ENCODE data around the gene RPL10A. TPM values are rescaled to one million over a fixed set of nuclear protein-coding genes. Genes with fewer than 3 reads are reported as not detected.

RPL10A gene
- total RNA-seq, 4 donors from 2014 or later, result 1,152 to 2,101 (median 1,461) TPM

- H3K36me3 ChIP-seq, result no peaks in the 10 kb centered on the region
- 85 to 91% methylated on average over 5 to 6 of the region's 6 CpGs for WGBS, 2 donors
- H3K27me3 ChIP-seq, result peaks cover 0 to 14% (median 0%) of the 10 kb centered on the region in 4 donors
- intact Hi-C loops (cut with DNase I), result no loop called here
- no peaks in the 10 kb centered on the region for H3K9me3 ChIP-seq
- peaks cover 0 to 22% (median 4%) of the 10 kb centered on the region in 3 donors for H3K4me1 ChIP-seq
- DNase-seq, result no peak
- H3K4me3 ChIP-seq, result no peak overlapping the region
- TF ChIP-seq POLR2A (IDR thresholded peaks at IDR 0.05), result no peak
- TF ChIP-seq, protein P1, sequence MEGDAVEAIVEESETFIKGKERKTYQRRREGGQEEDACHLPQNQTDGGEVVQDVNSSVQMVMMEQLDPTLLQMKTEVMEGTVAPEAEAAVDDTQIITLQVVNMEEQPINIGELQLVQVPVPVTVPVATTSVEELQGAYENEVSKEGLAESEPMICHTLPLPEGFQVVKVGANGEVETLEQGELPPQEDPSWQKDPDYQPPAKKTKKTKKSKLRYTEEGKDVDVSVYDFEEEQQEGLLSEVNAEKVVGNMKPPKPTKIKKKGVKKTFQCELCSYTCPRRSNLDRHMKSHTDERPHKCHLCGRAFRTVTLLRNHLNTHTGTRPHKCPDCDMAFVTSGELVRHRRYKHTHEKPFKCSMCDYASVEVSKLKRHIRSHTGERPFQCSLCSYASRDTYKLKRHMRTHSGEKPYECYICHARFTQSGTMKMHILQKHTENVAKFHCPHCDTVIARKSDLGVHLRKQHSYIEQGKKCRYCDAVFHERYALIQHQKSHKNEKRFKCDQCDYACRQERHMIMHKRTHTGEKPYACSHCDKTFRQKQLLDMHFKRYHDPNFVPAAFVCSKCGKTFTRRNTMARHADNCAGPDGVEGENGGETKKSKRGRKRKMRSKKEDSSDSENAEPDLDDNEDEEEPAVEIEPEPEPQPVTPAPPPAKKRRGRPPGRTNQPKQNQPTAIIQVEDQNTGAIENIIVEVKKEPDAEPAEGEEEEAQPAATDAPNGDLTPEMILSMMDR (IDR thresholded peaks at IDR 0.05), result no peak
- H3K27ac ChIP-seq, result no peak overlapping the region
These were observed 50.5 kb downstream of the RPL10A start for GRCh38 chr6:35518566-35519312.

- Histone ChIP-seq H3K27ac (no peak overlapping the region), H3K36me3 (no peaks in the 10 kb centered on the region), H3K9me3 (no peaks in the 10 kb centered on the region), H3K4me3 (no peak overlapping the region), H3K4me1 (peaks cover 0 to 22% (median 4%) of the 10 kb centered on the region in 3 donors), H3K27me3 (peaks cover 0 to 14% (median 0%) of the 10 kb centered on the region in 4 donors)
- DNase-seq, result no peak
- WGBS, 2 donors, result 62 to 68% methylated on average over 8 to 9 of the region's 9 CpGs
- TF ChIP-seq, protein P1 (IDR thresholded peaks at IDR 0.05), result no peak
- TF ChIP-seq POLR2A (IDR thresholded peaks at IDR 0.05), result no peak
- intact Hi-C loops (cut with DNase I), result loop anchor here (5.0 kb wide), 1 partner anchor 218 kb away; the partner anchor contains the start of gene ARMC12
These were observed 51.3 kb downstream of the RPL10A start for GRCh38 chr6:35519313-35520015.

Small RNA genes within 50 kb of the gene (small RNA-seq; reads per million reads assigned to genes)
- gene MIR7111, result 0 to 0.54 (median 0.16) reads per million in 4 donors

Other genes starting within 250 kb of the RPL10A start
- gene ZNF76, start 208.7 kb upstream of the RPL10A start, total RNA-seq, result 10 to 100 TPM; 10.1 to 25.0 (median 10.9) TPM
- 10 to 100 TPM; 20.5 to 38.0 (median 25.2) TPM for gene DEF6, start 170.6 kb upstream of the RPL10A start, total RNA-seq
- gene PPARD, start 125.8 kb upstream of the RPL10A start, total RNA-seq, result 10 to 100 TPM; 17.0 to 42.8 (median 28.2) TPM
- 10 to 100 TPM in 1 of 4 donors, 1 to 10 TPM in 3; 6.9 to 15.5 (median 8.0) TPM for gene FANCE, start 16.1 kb upstream of the RPL10A start, total RNA-seq
- 10 to 100 TPM; 13.7 to 33.5 (median 29.3) TPM for gene TEAD3, start 28.7 kb downstream of the RPL10A start, total RNA-seq
- gene TULP1, start 44.5 kb downstream of the RPL10A start, total RNA-seq, result not detected
- gene FKBP5, start 220.5 kb downstream of the RPL10A start, total RNA-seq, result 100 to 1,000 TPM in 2 of 4 donors, 10 to 100 TPM in 2; 65.0 to 273 (median 103) TPM